Measurements from ENCODE around the gene PLXNA2. TPM values are rescaled to one million over a fixed set of nuclear protein-coding genes. Genes with fewer than 3 reads are reported as not detected.
A peak's percentile ranks its signal among the peaks of the same experiment; 100 is the strongest.

Gene PLXNA2
- total RNA-seq, 1 donor from 2014 or later = 47.5 TPM

- no peak for ATAC-seq
These were observed 231.5 kb downstream of the PLXNA2 start for GRCh38 chr1:208012721-208013120.

GRCh38 chr1:208010487-208011071, 233.6 kb downstream of the PLXNA2 start:
- ATAC-seq = no peak

- ATAC-seq = no peak
These were observed 234.3 kb downstream of the PLXNA2 start for GRCh38 chr1:208009706-208010444.

GRCh38 chr1:208009303-208009702, 234.9 kb downstream of the PLXNA2 start:
- ATAC-seq = no peak

- no peak for ATAC-seq
These were observed 235.7 kb downstream of the PLXNA2 start for GRCh38 chr1:208008534-208008933.

GRCh38 chr1:208007938-208008342, 236.2 kb downstream of the PLXNA2 start:
- no peak for ATAC-seq

- ATAC-seq = no peak
These were observed 236.8 kb downstream of the PLXNA2 start for GRCh38 chr1:208007319-208007937.

GRCh38 chr1:208006258-208006920, 237.8 kb downstream of the PLXNA2 start:
- ATAC-seq = no peak

- ATAC-seq = no peak
These were observed 239.3 kb downstream of the PLXNA2 start for GRCh38 chr1:208004851-208005250.

- ATAC-seq = no peak
These were observed 240.9 kb downstream of the PLXNA2 start for GRCh38 chr1:208003241-208003640.

GRCh38 chr1:208002672-208003071, 241.5 kb downstream of the PLXNA2 start:
- ATAC-seq = no peak

- ATAC-seq = no peak
These were observed 242.1 kb downstream of the PLXNA2 start for GRCh38 chr1:208002078-208002477.

GRCh38 chr1:208000504-208000903, 243.7 kb downstream of the PLXNA2 start:
- ATAC-seq = no peak

- no peak for ATAC-seq
These were observed 244.2 kb downstream of the PLXNA2 start for GRCh38 chr1:207999972-208000371.

- no peak for ATAC-seq
These were observed 244.8 kb downstream of the PLXNA2 start for GRCh38 chr1:207999274-207999915.

- no peak for ATAC-seq
These were observed 245.5 kb downstream of the PLXNA2 start for GRCh38 chr1:207998691-207999090.

GRCh38 chr1:207997486-207998268, 246.5 kb downstream of the PLXNA2 start:
- ATAC-seq = peak; percentile 89

- ATAC-seq = no peak
These were observed 247.5 kb downstream of the PLXNA2 start for GRCh38 chr1:207996636-207997035.

GRCh38 chr1:207995576-207995975, 248.6 kb downstream of the PLXNA2 start:
- ATAC-seq = no peak

- no peak for ATAC-seq
These were observed 250.4 kb downstream of the PLXNA2 start for GRCh38 chr1:207993477-207994445.
